ENCODE measurements around the gene LAMA3.

GRCh38 chr18:23827681-23828080 lies 138.4 kb downstream of the LAMA3 start:
- TF ChIP-seq EP300 (IDR thresholded peaks at IDR 0.05) (no peak), CTCF (IDR thresholded peaks at IDR 0.05) (no peak), POLR2A (IDR thresholded peaks at IDR 0.05) (no peak)

Data from tibial nerve (tissue), 4 donors.